Measurements from ENCODE around the gene HCLS1. TPM values are rescaled to one million over a fixed set of nuclear protein-coding genes. Genes with fewer than 3 reads are reported as not detected.
"Not testable (repeated sequence)": the region's sequence is repeated elsewhere in the genome, so short reads cannot be mapped to it uniquely, and the experiment has no call there.

HCLS1 gene
- polyA plus RNA-seq, 1 of the 3 experiments (the other 2 are of a cell fraction) = 0.23 TPM

DNA sequence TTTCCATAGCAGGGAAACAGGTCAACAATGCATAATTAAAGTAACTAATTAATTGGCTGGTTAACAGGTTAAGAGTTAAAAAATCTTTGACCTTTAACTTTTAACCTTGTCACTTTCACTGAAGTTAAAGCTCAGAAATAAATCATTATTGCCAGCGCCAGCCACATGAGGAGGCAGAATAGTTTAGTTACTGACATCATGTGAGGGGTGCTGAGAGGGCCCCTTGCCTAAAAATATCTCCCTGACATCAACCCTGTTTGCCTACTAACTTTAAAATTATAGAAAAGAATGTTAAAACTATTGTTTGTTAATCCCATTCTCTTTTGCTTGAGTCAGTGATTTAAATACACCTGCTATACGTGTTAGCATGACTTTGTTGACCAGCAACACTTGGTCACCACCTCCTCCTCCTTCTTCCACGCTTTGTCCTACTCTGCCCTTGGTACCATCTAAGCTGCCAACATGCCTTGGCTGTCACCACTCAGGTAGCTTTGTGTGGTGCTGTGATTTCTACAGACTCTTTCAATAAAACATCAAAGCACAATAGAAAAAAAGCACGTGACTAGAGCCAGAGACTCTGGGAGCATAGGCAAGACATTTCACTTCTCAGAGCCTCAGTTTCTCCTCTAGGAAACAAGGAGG is 64.8 kb downstream of the HCLS1 start (continued):
- no peak for TF ChIP-seq EZH2phosphoT487 (IDR thresholded peaks at IDR 0.05; ENCODE audit: borderline replicate concordance, low read depth)
- no peak for TF ChIP-seq EP300 (IDR thresholded peaks at IDR 0.05; ENCODE audit: borderline replicate concordance in 1 of 2, low read depth in 1 of 2, low read length in 1 of 2)
- TF ChIP-seq USF2 (IDR thresholded peaks at IDR 0.05; ENCODE audit: borderline replicate concordance, low read depth, low read length) = no peak
- TF ChIP-seq GATA2 (CRISPR knock-in tag; IDR thresholded peaks at IDR 0.05) = no peak
- no peak for TF ChIP-seq NFIC (IDR thresholded peaks at IDR 0.05; ENCODE audit: borderline replicate concordance)
- TF ChIP-seq RXRA (IDR thresholded peaks at IDR 0.05; ENCODE audit: borderline replicate concordance, low read depth) = no peak

DNA sequence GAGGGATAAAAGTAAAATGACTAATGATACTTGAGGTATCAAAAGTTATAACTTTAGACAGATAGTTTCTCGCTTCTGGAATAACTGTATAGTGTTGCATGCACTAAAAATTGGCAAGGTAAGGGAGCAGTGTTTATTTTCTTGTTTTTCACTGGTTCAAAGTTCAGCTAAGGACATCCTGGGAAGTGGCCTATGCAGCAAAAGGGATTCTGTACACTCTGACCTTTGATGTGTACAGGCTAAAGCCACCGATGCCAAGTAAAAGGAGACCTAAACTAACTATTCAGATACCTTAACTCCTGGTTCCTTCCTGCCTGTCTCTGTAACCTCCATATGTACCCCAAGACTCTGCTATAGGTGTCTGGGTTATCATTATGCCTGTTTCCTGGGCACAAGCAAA is 65.9 kb downstream of the HCLS1 start:
- no peaks in the 10 kb centered on the region for H3K9me2 ChIP-seq
- no peaks in the 10 kb centered on the region for H3K36me3 ChIP-seq (replicated peaks in 1 of 2; ENCODE audit: control insufficient read depth in 1 of 2, insufficient read depth in 2 of 2, low read length in 1 of 2)
- WGBS (ENCODE audit: low lambda C conversion rate) = 36% methylated on average over 2 of the region's 2 CpGs
- no peaks in the 10 kb centered on the region for H3F3A ChIP-seq (replicated peaks; ENCODE audit: insufficient read depth)
- no peak overlapping the region for H3K4me3 ChIP-seq (ENCODE audit: low read depth in 2 of 2, low read length in 1 of 2)
- no peaks in the 10 kb centered on the region for H3K9me3 ChIP-seq
- no peak overlapping the region for H3K9ac ChIP-seq
- no peaks in the 10 kb centered on the region for H3K79me2 ChIP-seq (ENCODE audit: insufficient read depth)
- no peaks in the 10 kb centered on the region for H4K20me1 ChIP-seq (ENCODE audit: insufficient read depth)
- H3K27me3 ChIP-seq (ENCODE audit: insufficient read depth) = no peaks in the 10 kb centered on the region; the same call in 1 of the 2 replicates
- no peak for DNase-seq
- no peak overlapping the region for H2AFZ ChIP-seq (ENCODE audit: low read depth)
- H3K27ac ChIP-seq (ENCODE audit: low read depth in 2 of 2, low read length in 1 of 2) = no peak overlapping the region
- CTCF ChIA-PET = no interaction called here
- POLR2A ChIA-PET = no interaction called here
- no peaks in the 10 kb centered on the region for H3K4me1 ChIP-seq (ENCODE audit: control insufficient read depth in 1 of 2, insufficient read depth in 2 of 2, low read depth in 1 of 2, low read length in 1 of 2)
- TF ChIP-seq FOXM1 (IDR thresholded peaks at IDR 0.05; ENCODE audit: low read depth) (no peak), YY1 (IDR thresholded peaks at IDR 0.05; ENCODE audit: low read depth) (no peak), FOXJ3 (CRISPR knock-in tag; IDR thresholded peaks at IDR 0.05) (no peak), NFIC (IDR thresholded peaks at IDR 0.05; ENCODE audit: borderline replicate concordance) (no peak), JUND (IDR thresholded peaks at IDR 0.05) (no peak), MEF2A (IDR thresholded peaks at IDR 0.05; ENCODE audit: borderline replicate concordance, low read depth) (no peak), FOSL2 (IDR thresholded peaks at IDR 0.05; ENCODE audit: borderline replicate concordance, low read depth) (no peak), CTCF (IDR thresholded peaks at IDR 0.05) (no peak), USF1 (IDR thresholded peaks at IDR 0.05; ENCODE audit: borderline replicate concordance, low read depth) (no peak), PBX3 (IDR thresholded peaks at IDR 0.05) (no peak), GATA2 (CRISPR knock-in tag; IDR thresholded peaks at IDR 0.05) (no peak), CHD2 (IDR thresholded peaks at IDR 0.05; ENCODE audit: low read length, partially characterized antibody) (no peak)
- H3K4me2 ChIP-seq = no peak overlapping the region

DNA sequence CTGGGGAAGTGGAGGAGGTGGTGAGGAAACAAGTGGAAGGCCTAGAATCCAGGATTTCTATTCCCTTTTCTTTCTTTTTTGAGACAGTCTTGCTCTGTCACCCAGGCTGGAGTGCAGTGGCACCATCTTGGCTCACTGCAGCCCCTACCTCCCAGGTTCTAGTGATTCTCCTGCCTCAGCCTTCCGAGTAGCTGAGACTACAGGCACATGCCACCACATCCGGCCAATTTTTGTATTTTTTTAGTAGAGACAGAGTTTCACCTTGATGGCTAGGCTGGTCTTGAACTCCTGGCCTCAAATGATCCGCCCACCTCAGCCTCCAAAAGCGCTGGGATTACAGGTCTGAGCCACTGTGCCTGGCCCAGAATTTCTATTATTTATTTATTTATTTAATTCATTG is 66.9 kb downstream of the HCLS1 start:
- H3K27me3 ChIP-seq (ENCODE audit: insufficient read depth); H3K9me3 ChIP-seq; H3K9ac ChIP-seq; H4K20me1 ChIP-seq (ENCODE audit: insufficient read depth); DNase-seq; H3K4me1 ChIP-seq (ENCODE audit: control insufficient read depth in 1 of 2, insufficient read depth in 2 of 2, low read depth in 1 of 2, low read length in 1 of 2); H3K27ac ChIP-seq (ENCODE audit: low read depth in 2 of 2, low read length in 1 of 2); H3K4me2 ChIP-seq; H3K4me3 ChIP-seq (ENCODE audit: low read depth in 2 of 2, low read length in 1 of 2); H3F3A ChIP-seq (replicated peaks; ENCODE audit: insufficient read depth); H2AFZ ChIP-seq (ENCODE audit: low read depth); H3K9me2 ChIP-seq; POLR2A ChIA-PET; H3K79me2 ChIP-seq (ENCODE audit: insufficient read depth); H3K36me3 ChIP-seq (replicated peaks in 1 of 2; ENCODE audit: control insufficient read depth in 1 of 2, insufficient read depth in 2 of 2, low read length in 1 of 2): not testable (repeated sequence)
- CTCF ChIA-PET = interaction anchor here (0.5 kb wide), 1 partner anchor 1871 kb away, joined by 3 read pairs; no protein-coding TSS in a partner anchor
- WGBS (ENCODE audit: low lambda C conversion rate) = 26% methylated on average over 4 of the region's 4 CpGs
